ENCODE data around the gene GRK5.

DNA sequence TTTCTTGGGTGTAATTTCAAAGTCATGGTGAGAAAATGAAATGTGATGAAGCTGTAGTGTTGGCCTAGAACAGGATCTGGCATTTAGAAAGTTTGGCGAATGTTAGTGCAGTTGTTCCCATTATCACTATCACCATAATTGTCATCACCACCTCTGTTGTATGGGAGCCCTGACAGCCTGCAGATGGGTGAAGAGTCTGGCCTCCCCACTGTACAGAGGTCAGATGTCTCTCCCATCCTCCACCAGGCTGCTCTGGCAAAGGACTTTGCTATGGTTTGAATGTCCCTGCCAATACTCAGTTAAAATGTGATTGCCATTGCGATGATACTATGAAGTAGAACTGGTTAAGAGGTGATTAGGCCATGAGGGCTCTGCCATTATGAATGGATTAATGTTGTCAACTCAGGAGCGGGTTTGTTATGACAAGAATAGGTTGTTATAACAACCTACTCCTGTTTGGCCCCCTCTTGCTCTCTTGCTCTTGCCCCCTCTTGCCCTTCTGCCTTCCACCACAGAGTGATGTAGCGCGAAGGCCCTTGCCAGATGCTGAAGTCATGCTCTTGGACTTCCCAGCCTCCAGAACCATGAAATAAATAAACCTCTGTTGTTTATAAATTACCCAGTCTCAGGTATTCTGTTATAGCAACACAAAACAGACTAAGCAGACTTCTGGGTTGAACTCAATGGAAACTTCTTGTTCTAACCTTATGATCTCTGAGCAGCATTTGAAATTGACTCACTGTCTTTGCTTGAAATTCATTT is 90.0 kb downstream of the GRK5 start:
- TF ChIP-seq POLR2A (IDR thresholded peaks at IDR 0.05; ENCODE audit: low read depth, low read length) (no peak), POLR2AphosphoS5 (IDR thresholded peaks at IDR 0.05; ENCODE audit: low read depth, low read length) (no peak), TAF1 (IDR thresholded peaks at IDR 0.05; ENCODE audit: low read depth, low read length) (no peak), SPI1 (IDR thresholded peaks at IDR 0.05; ENCODE audit: low read depth, low read length) (no peak)
